Upper lobe of right lung (tissue), 1 donor: Measurements from ENCODE around the gene NUDT12. TPM values are rescaled to one million over a fixed set of nuclear protein-coding genes. Genes with fewer than 3 reads are reported as not detected.

ENCODE experiments used
- ATAC-seq: fragments of 200-7000 bp; cut with Tn5 transposase; one replicate; pipeline ENCODE4 v1.9.1; 2020; ENCODE audit warnings: mild to moderate bottlenecking, moderate library complexity
- DNase-seq: peaks from one replicate; pipeline ENCODE4 v3.0.0-alpha.2; 2020
- H3K27ac ChIP-seq: fragments of 200-600 bp; one replicate; pipeline ENCODE4 v1.8.0; 2022
- H3K27me3 ChIP-seq: fragments of 200-600 bp; one replicate; pipeline ENCODE4 v1.8.0; 2022; ENCODE audit warnings: mild to moderate bottlenecking
- H3K36me3 ChIP-seq: fragments of 200-600 bp; one replicate; pipeline ENCODE4 v1.8.0; 2022
- H3K4me1 ChIP-seq: fragments of 200-600 bp; one replicate; pipeline ENCODE4 v1.8.0; 2022
- H3K4me3 ChIP-seq: fragments of 200-600 bp; one replicate; pipeline ENCODE4 v1.8.0; 2022; ENCODE audit warnings: mild to moderate bottlenecking
- H3K9me3 ChIP-seq: fragments of 200-600 bp; one replicate; pipeline ENCODE4 v1.8.0; 2022
- intact Hi-C: fragments of 100-400 bp; cut with DNase I; formaldehyde crosslinking; loops from one replicate; pipeline ENCODE4 v1.11.0; 2022
- total RNA-seq: library from RNA; stranded (reverse); fragmentation: NEBNext Ultra II Directional; extraction: Animal tissue kit (Norgen Biotek cat#: 25700); gene quantifications from one replicate; pipeline ENCODE4 v1.2.1, GENCODE V29; 2021
- TF ChIP-seq, protein P1 (sequence below): fragments of 200-600 bp; IDR thresholded peaks from one replicate; pipeline ENCODE4 v1.8.0; 2022; ENCODE audit warnings: antibody characterized with exemption
- donor health status: DM: no; HTN: yes; CAD: no; lungs with severe emphysema.

The NUDT12 gene
- total RNA-seq, 1 donor from 2014 or later = 10.5 TPM

- no peak for DNase-seq
- Histone ChIP-seq H3K9me3 (no peaks in the 10 kb centered on the region), H3K27ac (no peak overlapping the region), H3K27me3 (no peaks in the 10 kb centered on the region), H3K36me3 (no peaks in the 10 kb centered on the region), H3K4me3 (no peak overlapping the region), H3K4me1 (no peaks in the 10 kb centered on the region)
- no peak for ATAC-seq
- intact Hi-C loops = no loop called here
- TF ChIP-seq, protein P1, sequence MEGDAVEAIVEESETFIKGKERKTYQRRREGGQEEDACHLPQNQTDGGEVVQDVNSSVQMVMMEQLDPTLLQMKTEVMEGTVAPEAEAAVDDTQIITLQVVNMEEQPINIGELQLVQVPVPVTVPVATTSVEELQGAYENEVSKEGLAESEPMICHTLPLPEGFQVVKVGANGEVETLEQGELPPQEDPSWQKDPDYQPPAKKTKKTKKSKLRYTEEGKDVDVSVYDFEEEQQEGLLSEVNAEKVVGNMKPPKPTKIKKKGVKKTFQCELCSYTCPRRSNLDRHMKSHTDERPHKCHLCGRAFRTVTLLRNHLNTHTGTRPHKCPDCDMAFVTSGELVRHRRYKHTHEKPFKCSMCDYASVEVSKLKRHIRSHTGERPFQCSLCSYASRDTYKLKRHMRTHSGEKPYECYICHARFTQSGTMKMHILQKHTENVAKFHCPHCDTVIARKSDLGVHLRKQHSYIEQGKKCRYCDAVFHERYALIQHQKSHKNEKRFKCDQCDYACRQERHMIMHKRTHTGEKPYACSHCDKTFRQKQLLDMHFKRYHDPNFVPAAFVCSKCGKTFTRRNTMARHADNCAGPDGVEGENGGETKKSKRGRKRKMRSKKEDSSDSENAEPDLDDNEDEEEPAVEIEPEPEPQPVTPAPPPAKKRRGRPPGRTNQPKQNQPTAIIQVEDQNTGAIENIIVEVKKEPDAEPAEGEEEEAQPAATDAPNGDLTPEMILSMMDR = no peak
These were observed 21.5 kb downstream of the NUDT12 start for GRCh38 chr5:103541114-103541513.

DNA sequence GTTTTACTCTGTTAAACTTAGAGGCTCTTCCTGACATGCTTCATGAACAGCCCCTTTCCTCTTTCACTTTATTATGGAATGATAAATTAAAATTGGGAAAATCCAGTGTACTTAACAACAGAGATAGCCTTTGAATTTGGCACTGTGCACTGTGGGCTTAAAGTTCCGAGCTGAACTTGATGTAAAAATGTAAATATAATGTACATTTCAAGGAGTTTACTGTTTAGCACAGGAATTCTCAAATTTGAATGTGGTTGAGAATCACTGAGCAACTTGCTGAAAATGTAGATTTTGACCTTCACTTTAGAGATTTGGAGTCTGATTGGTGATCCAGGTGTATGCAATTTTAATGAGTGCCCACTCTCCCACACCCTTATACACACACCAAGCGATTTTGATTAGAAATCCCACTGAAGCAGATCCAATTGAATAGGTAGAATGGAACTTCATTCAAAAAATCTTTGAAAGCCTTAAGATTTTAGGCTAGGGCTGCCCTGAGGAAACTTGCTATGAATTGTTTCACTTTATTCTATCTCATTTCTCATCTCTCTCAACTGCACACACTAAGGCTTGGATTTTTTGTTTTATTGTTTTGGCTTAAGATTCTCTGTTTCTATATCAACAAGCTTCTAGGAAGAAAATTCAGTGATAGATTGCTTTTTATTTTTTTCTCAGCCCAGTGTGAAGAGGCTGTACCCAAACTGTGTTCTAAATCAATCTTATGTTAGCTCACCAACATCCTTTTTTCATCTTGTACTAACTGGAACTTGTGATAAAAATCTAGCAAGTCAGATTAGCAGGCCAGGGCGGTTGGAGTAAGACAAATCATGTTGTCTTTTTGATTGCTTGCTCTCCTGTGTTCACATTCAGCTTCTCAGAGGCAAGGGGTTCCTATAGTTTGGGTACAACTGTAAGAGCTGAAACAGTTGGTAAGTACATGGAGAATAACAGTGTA is 22.9 kb downstream of the NUDT12 start:
- TF ChIP-seq, protein P1 = no peak
- no peak overlapping the region for H3K27ac ChIP-seq
- no peaks in the 10 kb centered on the region for H3K27me3 ChIP-seq
- H3K36me3 ChIP-seq = no peaks in the 10 kb centered on the region
- intact Hi-C loops = no loop called here
- DNase-seq (no peak), ATAC-seq (no peak)
- no peak overlapping the region for H3K4me3 ChIP-seq
- no peaks in the 10 kb centered on the region for H3K4me1 ChIP-seq
- no peaks in the 10 kb centered on the region for H3K9me3 ChIP-seq

DNA sequence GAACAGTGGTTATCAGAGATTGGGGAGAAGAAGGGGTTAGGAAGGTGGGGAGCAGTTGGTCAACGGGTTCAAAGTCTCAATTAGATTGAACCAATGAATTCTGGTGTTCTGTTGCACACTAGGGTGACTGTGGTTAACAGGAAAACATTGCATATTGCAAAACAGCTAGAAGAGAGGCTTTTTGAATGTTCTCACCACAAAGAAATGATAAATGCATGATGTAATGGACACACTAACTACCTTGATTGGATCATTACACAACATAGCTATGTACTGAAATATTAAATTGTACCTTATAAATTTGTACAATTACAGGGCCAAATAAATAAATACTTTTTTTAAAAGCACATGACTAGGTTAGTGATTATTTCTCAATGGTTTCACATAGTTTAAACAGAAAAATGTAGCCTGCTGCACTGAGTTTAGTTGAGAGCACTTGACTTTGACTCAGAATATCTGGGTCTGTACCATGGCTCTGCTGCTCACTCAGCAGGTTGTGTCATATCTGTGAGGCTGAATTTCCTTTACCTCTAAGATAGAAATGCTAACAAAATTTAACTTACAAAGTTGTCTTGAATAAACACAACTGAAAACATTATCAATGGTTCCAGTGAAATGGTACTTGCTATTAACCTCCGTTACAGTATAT is 30.4 kb downstream of the NUDT12 start:
- Histone ChIP-seq H3K4me1 (no peaks in the 10 kb centered on the region), H3K27me3 (no peaks in the 10 kb centered on the region), H3K27ac (no peak overlapping the region), H3K36me3 (no peaks in the 10 kb centered on the region), H3K9me3 (no peaks in the 10 kb centered on the region), H3K4me3 (no peak overlapping the region)
- DNase-seq = no peak
- TF ChIP-seq, protein P1 = no peak
- intact Hi-C loops = no loop called here
- ATAC-seq = peak; percentile 78

DNA sequence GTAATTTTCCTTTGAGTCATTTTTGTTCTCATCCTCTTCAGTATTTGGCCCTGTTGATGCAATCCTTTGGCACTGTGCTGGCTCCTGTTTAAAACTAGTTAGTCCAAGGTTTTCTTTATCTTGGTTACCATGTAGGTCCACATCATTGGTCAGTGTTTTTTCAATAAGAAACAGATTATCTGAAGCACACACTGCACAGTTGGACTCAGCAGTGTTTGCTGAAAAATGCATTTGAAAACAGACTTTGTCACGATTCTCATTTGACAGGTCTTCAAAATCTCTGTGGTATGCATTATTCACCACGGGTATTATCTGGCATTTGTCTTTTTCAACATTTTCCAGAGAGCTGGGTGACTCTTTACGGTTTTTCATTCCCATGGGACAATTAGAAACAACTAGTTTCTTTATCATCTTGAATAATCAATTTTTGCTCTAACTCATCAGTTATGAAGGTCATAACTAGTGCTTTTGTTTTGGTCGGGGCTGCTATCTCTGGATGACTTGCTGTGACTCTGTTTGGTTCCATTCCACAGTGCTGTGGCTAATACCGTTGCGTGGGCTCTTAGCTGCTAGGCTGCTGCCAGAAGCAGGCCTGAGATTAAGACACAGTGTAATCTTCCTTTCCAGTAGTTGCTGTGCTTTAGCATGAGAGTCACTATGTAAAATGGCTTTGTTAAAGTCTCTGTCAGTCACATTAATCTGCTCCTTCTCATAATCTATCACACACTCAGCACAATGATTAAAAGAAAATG is 36.2 kb downstream of the NUDT12 start:
- Histone ChIP-seq H3K4me3 (no peak overlapping the region), H3K36me3 (no peaks in the 10 kb centered on the region), H3K27ac (no peak overlapping the region), H3K4me1 (peaks cover 3% of the 10 kb centered on the region), H3K27me3 (no peaks in the 10 kb centered on the region), H3K9me3 (no peaks in the 10 kb centered on the region)
- TF ChIP-seq, protein P1 = no peak
- no peak for DNase-seq
- intact Hi-C loops = no loop called here
- ATAC-seq = no peak

GRCh38 chr5:103525361-103525760 is 37.2 kb downstream of the NUDT12 start:
- intact Hi-C loops = no loop called here
- peaks cover 3% of the 10 kb centered on the region for H3K4me1 ChIP-seq
- DNase-seq = no peak
- no peak overlapping the region for H3K27ac ChIP-seq
- TF ChIP-seq, protein P1 = no peak
- no peaks in the 10 kb centered on the region for H3K9me3 ChIP-seq
- no peaks in the 10 kb centered on the region for H3K27me3 ChIP-seq
- ATAC-seq = no peak
- no peaks in the 10 kb centered on the region for H3K36me3 ChIP-seq
- no peak overlapping the region for H3K4me3 ChIP-seq
